GM12878 (cell line): ENCODE results near the gene ZNF785.

Experiments used
- ASH2L ChIP-seq: fragments of 300-600, 200-600 bp; sonication (generic); IDR thresholded peaks from 2 replicates; pipeline ENCODE4 v1.6.1; 2017; ENCODE audit warnings: low read depth, mild to moderate bottlenecking, borderline replicate concordance
- BCLAF1 ChIP-seq: fragments of 450-650 bp; IDR thresholded peaks from 2 replicates; pipeline ENCODE4 v1.6.1; 2017; ENCODE audit warnings: antibody characterized with exemption, mild to moderate bottlenecking, moderate library complexity
- CBX5 ChIP-seq: sonication (generic); IDR thresholded peaks from 2 replicates; pipeline ENCODE4 v1.6.1; 2016; ENCODE audit warnings: low read depth, moderate library complexity, mild to moderate bottlenecking, inconsistent platforms
- ESRRA ChIP-seq: IDR thresholded peaks from 2 replicates; pipeline ENCODE4 v1.6.1; 2012; ENCODE audit warnings: mild to moderate bottlenecking, low read length, improper control_type of control experiment
- IKZF2 ChIP-seq, 2 experiments: fragments of 450-650 bp; IDR thresholded peaks; 2 replicates each; pipeline ENCODE4 v1.6.1; 2017; ENCODE audit warnings: mild to moderate bottlenecking in 2 of 2, moderate library complexity in 2 of 2
- JUNB ChIP-seq: IDR thresholded peaks from 2 replicates; pipeline ENCODE4 v1.6.1; 2016; ENCODE audit warnings: antibody characterized with exemption, mild to moderate bottlenecking
- NFIC ChIP-seq: IDR thresholded peaks from 2 replicates; pipeline ENCODE4 v1.6.1; 2012; ENCODE audit warnings: low read depth, mild to moderate bottlenecking, inconsistent platforms, low read length, moderate library complexity
- NFXL1 ChIP-seq: fragments of 450-650 bp; IDR thresholded peaks from 2 replicates; pipeline ENCODE4 v1.6.1; 2017; ENCODE audit warnings: antibody characterized with exemption, mild to moderate bottlenecking, borderline replicate concordance
- REST ChIP-seq: IDR thresholded peaks from 2 replicates; pipeline ENCODE4 v1.6.1; 2012; ENCODE audit warnings: mild to moderate bottlenecking, low read depth, low read length
- TF ChIP-seq, protein P1 (sequence below), 3 experiments: IDR thresholded peaks in 2 of 3; conservative IDR thresholded peaks in 1 of 3; 2 replicates each; pipeline ENCODE4 v1.5.1; 2011; ENCODE audit warnings: low read depth in 3 of 3, low read length in 3 of 3, mild to moderate bottlenecking in 3 of 3, control low read depth in 2 of 3, moderate library complexity in 2 of 3, inconsistent platforms in 1 of 3, mixed read lengths in 1 of 3; ENCODE audit not compliant: control insufficient read depth in 2 of 3, insufficient read depth in 1 of 3; ENCODE audit errors: extremely low read depth in 1 of 3

GRCh38 chr16:30585022-30585399, 486 bp downstream of the ZNF785 start:
- TF ChIP-seq NFIC, result no peak
- TF ChIP-seq JUNB, result no peak
- TF ChIP-seq, protein P1, sequence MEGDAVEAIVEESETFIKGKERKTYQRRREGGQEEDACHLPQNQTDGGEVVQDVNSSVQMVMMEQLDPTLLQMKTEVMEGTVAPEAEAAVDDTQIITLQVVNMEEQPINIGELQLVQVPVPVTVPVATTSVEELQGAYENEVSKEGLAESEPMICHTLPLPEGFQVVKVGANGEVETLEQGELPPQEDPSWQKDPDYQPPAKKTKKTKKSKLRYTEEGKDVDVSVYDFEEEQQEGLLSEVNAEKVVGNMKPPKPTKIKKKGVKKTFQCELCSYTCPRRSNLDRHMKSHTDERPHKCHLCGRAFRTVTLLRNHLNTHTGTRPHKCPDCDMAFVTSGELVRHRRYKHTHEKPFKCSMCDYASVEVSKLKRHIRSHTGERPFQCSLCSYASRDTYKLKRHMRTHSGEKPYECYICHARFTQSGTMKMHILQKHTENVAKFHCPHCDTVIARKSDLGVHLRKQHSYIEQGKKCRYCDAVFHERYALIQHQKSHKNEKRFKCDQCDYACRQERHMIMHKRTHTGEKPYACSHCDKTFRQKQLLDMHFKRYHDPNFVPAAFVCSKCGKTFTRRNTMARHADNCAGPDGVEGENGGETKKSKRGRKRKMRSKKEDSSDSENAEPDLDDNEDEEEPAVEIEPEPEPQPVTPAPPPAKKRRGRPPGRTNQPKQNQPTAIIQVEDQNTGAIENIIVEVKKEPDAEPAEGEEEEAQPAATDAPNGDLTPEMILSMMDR (IDR thresholded peaks at IDR 0.05 in 2 of 3, conservative IDR thresholded peaks at IDR 0.05 in 1 of 3; ENCODE audit: control insufficient read depth in 2 of 3, extremely low read depth in 1 of 3, insufficient read depth in 1 of 3, low read depth in 3 of 3, low read length in 3 of 3), result no peak
- no peak for TF ChIP-seq NFXL1
- no peak for TF ChIP-seq REST
- TF ChIP-seq ESRRA, result no peak
- no peak for TF ChIP-seq ASH2L
- no peak for TF ChIP-seq CBX5
- TF ChIP-seq BCLAF1, result no peak
- no peak for TF ChIP-seq IKZF2 (IDR thresholded peaks at IDR 0.05)
